HCEC 1CT (cell line): Measurements from ENCODE around the gene IGF1R.

Experiments
- DNase-seq: peaks from one replicate; pipeline ENCODE4 v3.0.0-alpha.2; 2017

The IGF1R gene

GRCh38 chr15:98927022-98927421 lies 278.7 kb downstream of the IGF1R start:
- DNase-seq: no peak

DNA sequence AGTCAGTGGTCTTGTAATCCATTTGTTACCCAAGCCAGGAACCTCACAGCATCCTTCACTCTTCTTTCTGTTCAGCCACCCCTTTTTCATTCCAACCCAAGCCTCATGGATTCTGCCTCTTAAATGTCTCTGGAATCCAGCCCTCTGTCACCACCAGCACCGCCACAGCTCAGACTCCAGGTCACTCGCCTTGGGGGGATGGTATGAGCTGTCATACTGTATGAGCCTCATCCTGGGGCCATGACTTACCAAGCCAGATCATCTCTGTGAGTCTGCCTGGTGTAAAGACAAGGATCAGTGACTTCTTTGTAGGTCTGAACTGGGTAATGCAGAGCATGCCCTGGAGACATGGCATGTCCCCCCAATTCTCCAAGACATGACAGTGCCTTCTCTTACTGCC lies 279.7 kb downstream of the IGF1R start:
- no peak for DNase-seq

- DNase-seq: no peak
These were observed 282.2 kb downstream of the IGF1R start for GRCh38 chr15:98930576-98930975.

- DNase-seq: no peak
These were observed 282.7 kb downstream of the IGF1R start for GRCh38 chr15:98931004-98931403.

- DNase-seq: no peak
These were observed 285.1 kb downstream of the IGF1R start for GRCh38 chr15:98933406-98933805.

GRCh38 chr15:98935736-98936135 lies 287.4 kb downstream of the IGF1R start:
- no peak for DNase-seq

DNA sequence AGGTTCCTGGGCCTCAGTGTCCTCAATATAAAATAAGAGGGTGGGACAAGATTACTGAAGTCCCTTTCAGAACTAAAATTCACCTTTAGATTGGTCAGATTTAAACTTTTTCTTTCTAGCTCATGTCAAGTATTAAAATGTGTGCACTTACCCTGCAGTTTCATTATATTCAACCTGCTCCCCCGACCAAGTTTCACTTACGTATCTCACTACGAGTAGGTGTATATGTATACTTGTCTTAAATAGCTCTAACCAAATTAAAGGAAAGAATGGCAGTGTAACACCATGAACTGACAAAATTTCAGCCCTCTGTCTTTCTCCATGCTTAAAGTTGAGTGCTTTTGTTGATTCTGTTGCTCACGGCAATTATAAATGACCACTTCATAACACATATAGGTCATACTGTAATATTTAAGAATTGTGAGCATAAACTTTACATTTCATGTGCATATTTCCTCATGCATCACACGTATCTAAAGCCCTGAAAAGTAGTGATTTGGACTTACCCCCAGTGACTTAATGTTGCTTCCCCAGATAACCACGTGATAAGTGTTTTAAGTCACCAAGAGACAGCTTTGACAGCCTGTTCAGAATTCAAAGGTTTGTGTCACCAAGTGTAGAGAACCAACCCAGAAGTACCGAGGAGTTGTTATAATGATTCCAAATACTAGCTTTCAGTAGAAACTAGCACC lies 289.2 kb downstream of the IGF1R start:
- DNase-seq: no peak

GRCh38 chr15:98938105-98938417 lies 289.7 kb downstream of the IGF1R start:
- DNase-seq: no peak

DNA sequence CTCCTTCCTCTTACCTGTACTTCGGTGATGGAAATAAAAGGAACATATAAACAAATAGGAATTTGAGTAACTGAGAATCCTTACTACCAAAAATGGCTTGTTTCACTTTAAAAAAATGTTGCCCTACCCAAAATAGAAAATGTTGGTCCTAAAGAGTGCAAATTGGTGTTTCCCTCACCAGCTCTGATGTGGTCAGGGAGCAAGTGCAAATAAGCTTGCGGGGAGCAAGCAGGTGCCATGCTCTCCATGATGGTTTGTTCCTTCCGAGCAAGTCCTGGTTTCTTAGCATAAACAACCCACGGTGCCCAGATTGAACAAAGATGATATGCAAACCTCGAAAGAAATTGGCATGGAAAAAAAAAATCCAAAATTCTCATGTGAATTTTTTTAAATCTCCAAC lies 290.5 kb downstream of the IGF1R start:
- no peak for DNase-seq

- DNase-seq: no peak
These were observed 291.2 kb downstream of the IGF1R start for GRCh38 chr15:98939311-98940080.

GRCh38 chr15:98941595-98942255 lies 293.4 kb downstream of the IGF1R start:
- DNase-seq: no peak

GRCh38 chr15:98942431-98942830 lies 294.1 kb downstream of the IGF1R start:
- no peak for DNase-seq

DNA sequence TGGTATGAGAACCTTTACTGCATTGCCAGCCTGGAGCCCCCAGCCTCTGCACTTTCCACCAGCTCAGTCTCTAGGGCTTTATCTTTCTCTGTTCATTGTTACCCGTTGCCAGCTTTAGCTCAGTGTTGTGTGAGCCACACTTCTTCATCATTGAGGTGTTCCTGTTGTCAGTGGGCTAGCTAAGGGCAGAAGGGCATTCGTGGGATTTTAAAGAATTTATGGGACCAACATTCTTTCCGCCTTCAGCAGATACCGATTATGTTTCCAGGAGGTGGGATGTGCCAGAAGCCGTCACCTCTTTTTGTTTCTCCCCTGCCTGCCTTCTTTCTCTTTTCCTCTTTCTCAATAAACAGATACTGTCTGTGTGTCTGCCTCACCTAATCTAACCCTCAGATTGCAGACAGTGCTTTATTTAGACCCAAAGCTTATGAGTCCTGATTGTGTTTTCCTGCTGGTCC lies 294.7 kb downstream of the IGF1R start:
- DNase-seq: no peak

GRCh38 chr15:98943601-98944151 lies 295.3 kb downstream of the IGF1R start:
- peak; percentile 7 for DNase-seq

GRCh38 chr15:98946301-98947255 lies 298.2 kb downstream of the IGF1R start:
- no peak for DNase-seq

DNA sequence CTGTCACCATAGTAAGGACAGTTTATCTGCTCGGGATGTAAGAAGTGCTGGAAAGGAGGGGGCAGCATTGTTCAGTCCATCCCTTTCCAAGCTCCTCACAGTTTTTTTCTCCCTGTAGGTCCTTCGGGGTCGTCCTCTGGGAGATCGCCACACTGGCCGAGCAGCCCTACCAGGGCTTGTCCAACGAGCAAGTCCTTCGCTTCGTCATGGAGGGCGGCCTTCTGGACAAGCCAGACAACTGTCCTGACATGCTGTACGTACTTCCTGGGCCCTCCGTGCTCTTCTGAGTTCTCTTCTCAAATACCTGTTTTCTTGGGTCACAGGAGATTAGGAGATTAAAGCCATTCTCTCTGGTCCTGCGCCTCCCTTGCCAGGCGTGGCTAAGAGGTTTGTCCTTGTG lies 300.1 kb downstream of the IGF1R start:
- no peak for DNase-seq

GRCh38 chr15:98948941-98949340 lies 300.6 kb downstream of the IGF1R start:
- DNase-seq: no peak

DNA sequence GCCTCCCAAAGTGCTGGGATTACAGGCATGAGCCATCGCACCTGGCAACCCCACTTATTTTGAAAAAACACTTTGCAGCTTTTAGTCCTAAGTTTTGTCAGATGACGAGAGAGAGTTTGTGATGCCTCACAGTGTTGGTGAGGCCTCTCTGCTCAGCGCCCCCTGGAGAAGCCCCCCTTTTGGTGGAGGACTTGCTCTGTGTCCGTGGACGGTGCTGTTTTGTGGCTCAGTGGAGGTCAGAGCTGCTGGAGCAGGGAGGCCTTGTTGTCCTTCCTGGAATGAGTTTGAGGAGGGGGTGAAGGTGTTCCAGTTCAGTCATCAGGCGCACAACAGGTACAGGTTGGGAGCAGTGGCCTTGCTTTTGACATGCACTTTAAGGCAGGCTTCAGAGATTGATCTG lies 301.3 kb downstream of the IGF1R start:
- DNase-seq: no peak

- no peak for DNase-seq
These were observed 301.9 kb downstream of the IGF1R start for GRCh38 chr15:98950248-98950647.

DNA sequence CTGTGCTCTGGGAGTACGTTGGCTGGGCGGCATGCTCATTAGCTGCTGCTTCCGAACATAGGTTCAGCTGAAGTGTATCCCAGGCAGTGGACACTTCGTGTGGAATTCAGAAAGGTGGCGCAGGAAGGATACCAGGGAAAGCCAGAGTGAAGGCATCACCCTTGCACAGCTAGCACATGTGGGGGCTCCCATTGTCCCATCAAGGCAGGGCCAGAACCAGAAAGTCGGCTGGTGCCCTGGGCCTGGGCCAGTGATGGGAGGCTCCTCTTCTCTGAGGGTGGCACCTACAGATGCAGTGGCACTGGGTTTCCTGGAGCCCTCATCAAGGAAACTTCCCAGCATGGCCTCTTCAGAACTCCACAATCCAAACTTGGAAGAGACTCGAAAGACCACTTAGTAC lies 302.7 kb downstream of the IGF1R start:
- no peak for DNase-seq

GRCh38 chr15:98951493-98952320 lies 303.4 kb downstream of the IGF1R start:
- DNase-seq: no peak

DNA sequence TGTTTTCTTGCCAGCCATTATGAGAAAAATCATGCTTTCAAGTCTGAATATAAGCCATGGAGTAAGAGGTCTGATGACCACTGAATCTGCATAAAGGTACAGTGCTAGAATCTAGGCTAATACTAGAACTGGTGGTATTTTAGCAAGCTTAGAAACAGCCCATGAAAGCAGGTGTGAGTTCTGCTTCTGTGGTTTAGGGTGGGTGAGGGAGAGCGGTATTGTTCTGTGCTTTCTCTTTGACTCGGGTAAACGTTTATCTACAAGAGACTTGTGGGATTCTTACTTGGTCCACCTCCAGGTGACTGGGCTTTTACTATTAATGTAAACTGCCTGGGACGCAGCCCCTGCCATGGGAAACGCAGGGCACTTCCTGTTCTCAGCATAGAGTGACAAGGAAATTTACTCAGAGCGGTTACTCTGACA lies 304.1 kb downstream of the IGF1R start:
- no peak for DNase-seq
